Fibroblast of upper back skin (primary cell): Measurements from ENCODE around the gene PRR20G.
"Not testable (repeated sequence)": the region's sequence is repeated elsewhere in the genome, so short reads cannot be mapped to it uniquely, and the experiment has no call there.

Experiments
- DNase-seq: peaks from one replicate; pipeline ENCODE4 v3.0.0-alpha.2; 2013

PRR20G gene

DNA sequence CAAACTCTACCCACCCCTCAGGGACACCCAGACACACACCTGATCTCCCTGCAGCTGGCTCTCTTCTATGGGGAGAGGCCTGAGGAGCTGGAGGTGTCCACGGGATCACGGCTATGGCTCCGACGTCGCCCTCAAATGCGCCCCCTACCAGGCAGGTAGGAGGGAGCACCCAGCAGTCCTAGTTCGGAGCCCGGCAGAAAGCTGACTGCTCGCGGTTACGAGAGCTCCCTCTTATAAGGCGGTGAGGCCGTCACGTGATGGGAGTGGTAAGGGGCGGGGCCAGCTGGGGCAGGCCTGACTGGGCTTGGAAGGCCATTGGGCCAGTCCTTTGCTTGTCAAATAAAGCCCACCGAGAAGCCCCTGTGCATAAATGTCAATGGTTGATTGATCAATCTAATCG is at the start of gene PRR20G:
Gene PRR20G (minus strand): TSS at position 207 of the 400 bp plus-strand sequence. CDS start 681 bp downstream, outside the sequence.
- no peak for DNase-seq

DNA sequence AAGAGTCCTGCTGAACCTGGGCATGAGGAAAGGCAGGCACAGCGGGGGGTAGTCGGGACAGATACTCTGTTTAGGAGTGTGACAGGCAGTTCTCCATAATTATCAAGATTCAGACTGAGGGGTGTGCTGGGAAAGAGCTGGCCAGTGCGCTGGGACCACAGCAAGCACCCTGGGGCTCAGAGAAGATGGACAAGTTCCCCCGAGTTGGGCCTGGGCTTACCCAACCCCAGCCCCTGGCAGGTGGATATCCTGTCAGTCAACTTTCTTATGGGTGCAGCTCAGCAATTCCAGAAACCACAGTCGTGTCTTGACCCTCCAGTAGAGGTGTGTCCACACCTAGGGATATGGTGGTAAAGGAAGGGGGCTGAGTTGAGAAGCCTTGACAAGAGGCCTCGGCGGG is 49.2 kb upstream of the PRR20G start:
- DNase-seq = no peak

DNA sequence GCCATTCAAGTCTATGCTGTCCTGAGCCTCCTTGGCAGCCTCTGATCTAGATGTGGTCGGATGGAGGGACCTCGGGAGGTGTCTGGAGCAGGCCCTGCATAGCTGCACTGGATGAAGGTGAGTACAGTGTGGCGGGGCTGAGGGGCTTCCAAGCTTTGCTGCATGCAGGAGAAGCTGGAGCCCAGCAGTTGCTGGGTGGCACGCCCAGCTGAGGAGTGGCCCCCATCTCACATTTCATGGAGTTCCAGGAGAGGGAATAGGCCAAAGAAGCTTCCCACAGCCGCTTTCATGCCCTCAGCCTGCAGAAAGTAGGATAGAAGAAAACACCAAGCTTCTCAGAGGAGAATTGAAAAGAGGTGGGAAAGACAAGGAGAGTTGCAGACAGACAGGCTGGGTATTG is 48.3 kb upstream of the PRR20G start:
- DNase-seq = no peak

DNA sequence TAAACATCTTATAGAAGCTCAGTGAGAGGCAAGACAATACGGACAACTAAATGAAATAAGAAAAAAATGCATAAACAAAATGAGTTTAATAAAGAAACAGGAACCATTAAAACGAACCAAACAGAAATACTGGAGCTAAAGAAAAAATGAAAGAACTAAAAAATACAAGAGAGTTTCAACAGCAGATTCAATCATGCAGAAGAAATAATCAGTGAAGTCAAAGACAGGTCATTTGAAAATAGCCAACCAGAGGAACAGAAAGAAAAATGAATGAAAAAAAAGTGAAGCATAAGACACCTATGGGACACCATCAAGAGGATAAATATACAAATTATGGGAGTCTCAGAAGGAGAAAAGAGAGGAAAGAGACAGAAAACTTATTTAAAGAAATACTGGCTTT is 42.5 kb upstream of the PRR20G start:
- no peak for DNase-seq

DNA sequence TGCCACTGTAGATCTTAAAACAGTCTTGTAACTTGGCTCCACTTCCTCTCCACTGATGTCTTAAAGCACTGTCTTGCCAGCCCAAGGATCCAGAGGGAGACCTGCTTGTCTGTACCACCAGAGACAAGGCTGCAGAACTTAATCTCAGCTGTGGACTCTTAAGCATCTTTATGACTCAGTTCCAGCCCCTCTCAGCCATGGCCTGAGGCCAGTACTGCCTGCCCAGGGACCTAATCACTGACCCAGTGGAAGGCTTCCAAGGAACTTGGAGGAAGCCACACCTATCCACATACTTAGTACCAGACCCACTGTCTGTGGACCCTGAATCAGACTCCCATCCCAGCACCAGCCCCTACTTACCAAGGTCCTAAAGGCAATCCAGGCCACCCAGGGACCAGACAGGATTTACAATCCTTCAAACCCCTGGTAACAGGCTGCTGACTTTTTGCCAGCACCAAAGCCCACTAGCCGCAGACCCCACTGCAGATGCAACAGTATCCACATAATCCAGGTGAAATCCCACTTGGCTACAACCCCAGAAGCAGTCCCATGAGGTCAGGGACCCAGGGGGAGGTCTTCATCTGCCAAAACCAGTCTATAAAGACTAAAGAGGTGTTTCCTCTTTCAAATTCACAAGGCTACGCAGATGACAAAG is 41.9 kb upstream of the PRR20G start:
- no peak for DNase-seq

DNA sequence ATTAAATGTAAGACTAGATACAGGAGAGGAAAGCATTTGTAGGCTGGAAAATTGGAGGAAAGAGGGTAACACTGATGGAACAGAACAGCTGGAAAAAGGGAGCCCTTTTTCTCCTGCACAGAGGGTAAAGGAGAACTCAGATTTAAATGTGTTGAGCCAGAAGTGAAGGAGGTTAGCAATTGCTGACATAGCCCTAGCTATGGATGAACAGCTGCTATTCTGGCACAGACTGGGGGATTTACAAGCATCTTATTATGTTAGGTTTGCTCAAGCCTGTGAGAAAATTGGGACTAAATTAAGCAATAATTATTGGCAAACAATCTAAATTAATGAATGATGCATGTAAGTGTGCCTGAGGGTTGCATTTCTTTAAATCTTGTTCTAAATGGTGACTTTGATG is 40.6 kb upstream of the PRR20G start:
- DNase-seq = no peak

DNA sequence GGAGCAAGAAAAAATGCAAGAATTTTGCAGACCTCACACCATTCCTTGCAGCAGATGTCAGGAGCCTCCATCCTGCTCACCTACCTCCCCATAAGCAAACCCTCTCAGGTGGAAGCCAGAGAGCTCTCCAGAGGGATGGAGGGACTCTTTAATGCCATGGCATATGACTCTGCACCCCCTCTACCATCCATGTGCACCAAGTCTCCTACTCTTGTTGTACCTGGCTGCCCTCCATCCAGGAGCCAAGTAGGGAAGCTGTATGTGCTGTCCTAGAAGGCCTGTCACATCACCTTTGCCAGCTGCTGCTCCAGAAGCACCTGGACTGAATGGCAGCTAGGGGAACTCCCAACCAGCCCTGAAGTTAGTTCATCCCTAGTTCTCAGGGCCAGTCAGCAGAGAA is 38.5 kb upstream of the PRR20G start:
- no peak for DNase-seq

DNA sequence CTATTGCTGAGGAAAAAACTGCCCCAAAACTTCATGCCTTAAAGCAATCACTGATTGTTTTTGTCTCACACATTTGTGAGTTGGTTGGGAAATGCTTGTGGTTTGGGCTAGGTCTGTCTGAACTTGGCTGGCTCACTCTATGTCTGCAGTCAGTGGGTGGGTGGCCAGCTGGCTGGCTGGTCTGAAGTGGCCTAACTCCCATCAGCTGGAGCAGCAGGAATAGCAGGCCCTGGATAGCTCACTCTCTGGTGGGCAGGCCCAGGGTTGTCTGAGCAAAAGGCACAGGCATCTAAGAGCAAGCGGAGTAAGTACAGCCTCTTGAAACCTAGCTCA is 37.7 kb upstream of the PRR20G start:
- peak; percentile 1 for DNase-seq

DNA sequence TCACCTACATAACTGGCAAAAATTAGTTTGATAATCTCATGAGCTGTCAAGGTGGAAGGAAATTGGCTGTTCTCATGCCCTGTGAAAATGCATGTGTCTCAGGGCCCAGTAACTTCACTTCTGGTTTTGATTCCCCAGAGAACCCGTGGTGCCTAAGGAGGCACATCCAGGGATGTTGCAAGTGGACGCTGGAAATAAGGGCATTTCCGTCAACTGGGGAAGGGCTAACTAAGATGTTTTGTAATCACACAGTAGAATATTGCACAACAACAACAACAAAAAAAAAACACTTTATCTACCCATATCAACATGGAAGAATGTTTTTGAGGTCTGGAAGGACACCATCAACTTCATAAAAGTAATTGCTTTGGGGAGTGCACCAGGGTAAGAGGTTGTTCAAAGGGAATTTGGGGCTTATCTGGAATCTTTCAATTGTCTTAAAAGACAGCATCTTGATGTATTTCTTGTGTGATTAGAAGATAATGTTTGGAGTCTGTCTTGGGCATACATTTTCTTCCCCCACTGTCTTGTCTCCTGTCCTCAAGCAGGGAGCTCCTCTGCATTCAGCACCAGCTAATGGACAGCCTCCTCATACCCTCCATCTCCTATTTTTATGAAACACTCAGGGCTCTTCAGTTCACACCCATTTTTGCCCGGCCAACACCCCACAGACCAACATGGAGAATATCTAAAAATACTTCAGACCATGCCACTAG is 37.2 kb upstream of the PRR20G start:
- DNase-seq = no peak

DNA sequence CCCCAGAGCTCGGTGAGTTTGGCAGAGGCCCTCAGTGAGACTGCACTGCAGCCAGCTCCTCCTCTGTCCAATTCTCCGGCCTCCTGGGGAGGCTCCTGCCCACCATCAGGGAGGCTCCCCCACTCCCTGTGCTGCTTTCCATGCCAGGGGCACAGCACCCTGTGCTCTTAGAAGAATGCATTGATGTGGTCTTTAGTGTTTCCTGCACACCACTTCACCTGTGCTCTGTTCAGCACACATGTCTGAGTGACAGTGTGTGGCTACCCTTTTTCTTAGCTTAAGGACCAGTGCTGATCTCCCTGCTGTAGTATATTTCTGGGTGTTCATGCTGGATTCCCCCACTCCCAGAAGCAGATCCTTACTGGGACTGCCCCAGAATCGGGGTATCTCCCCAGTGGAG is 36.2 kb upstream of the PRR20G start:
- DNase-seq = no peak

DNA sequence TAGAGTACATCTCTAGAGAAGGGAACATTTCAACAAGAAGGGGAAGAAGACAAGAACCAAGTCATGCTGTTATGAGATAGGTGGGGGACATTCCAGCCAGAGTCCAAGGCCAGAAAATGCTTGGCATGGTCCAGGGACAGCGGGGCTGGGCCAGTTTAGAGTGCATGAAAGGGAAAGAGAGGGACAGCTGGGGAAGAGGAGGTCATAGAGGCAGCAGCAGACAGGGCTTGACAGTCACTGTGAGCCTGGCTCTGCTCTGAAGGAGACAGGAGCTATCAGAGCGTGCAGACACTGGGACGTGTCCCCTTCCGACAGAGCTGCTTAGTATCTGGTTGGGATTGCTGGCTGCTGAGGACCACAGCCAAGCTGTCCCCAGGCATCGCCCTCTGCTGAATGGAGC is 35.7 kb upstream of the PRR20G start:
- no peak for DNase-seq

DNA sequence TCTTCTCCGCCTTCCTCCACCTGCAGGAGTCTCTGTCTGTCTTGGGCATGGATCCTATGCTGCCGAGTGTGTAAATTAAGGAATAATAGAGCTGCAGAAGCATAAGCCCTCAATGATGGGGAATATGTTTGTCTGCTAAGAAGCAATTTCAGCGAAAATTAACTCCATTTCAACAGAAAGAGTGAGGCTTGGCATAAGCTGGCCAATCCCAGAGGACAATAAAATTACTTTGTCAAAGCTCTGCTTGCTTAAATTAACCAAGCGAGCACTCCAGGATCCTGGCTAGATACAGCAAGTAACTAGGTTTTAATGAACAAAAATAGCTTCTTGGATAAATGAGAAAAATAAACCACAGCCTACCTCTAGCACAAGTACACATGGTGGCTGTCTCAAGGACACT is 33.5 kb upstream of the PRR20G start:
- DNase-seq = no peak

DNA sequence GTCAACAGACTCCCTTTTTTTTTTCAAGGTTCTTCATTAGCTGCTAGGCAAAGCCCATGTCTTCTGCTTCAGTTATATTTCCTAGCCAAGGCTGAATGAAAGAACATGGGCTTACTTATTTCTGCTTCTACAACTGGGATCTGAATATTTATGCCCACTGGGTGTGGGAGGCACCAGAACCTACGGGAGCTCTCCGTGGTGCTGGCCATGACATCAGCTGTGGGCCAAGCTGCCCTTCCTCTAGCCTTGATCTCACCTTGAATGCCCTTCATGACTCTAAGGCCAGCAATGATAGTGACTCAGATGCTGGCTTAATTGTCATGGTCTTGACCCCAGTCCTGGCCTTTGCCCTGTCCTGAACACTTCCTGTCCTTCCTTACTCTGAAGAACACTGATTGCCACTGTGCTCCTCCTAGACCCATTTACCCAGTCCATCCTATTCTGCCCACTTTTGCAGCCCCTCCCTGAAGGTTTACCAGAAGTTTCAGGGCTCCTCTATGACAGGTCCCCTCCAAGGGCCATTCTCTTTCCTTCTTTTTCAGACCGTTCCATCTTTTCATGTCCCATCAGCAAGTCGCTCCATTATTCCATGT is 32.8 kb upstream of the PRR20G start:
- no peak for DNase-seq

DNA sequence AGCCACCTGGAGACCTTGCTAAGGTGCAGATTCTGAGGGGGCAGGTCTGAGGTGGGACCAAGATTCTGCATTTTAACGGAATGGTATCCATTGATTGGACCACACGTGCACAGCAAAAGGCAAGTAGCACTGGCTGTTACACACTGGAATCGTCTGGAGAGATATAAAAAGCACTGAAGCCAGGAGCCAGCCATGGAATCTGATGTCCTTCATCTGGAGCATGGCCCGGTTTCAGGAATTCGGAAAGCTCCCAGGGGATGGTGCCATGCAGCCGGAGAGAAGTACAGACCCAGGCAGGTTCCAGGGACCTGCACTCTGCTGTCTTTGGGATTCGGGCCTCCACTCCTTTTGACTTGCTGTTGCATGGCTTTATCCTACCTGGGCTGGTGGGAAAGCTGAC is 28.8 kb upstream of the PRR20G start:
- DNase-seq = no peak

DNA sequence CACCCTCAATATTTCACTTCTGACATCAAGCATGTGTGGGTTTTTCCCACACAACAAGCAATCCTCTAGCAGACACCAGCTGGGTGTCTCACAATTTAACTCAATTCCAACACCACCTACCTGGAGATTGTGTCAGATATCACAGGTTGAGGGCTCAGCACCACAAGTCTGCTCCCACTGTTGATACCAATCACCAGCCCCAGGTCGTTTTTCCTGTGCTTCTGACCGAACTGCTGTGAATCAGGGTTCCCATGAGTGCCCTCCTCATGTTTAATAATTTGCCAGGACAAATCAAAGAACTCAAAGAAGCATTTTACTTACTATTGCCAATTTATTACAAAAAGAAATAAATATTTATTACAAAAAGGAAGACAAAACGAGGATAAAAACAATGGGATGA is 25.0 kb upstream of the PRR20G start:
- no peak for DNase-seq

DNA sequence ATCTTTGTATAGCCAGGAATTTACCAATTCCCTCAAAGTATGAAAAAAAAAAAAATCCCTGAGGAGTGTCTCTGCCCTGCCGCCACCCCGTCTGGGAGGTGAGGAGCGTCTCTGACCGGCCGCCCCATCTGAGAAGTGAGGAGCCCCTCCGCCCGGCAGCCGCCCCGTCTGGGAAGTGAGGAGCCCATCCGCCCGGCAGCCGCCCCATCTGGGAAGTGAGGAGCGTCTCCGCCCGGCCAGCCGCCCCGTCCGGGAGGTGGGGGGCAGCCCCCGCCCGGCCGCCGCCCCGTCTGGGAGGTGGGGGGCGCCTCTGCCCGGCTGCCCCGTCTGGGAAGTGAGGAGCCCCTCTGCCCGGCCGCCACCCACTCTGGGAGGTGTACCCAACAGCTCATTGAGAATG is 21.0 kb upstream of the PRR20G start:
- not testable (repeated sequence) for DNase-seq

DNA sequence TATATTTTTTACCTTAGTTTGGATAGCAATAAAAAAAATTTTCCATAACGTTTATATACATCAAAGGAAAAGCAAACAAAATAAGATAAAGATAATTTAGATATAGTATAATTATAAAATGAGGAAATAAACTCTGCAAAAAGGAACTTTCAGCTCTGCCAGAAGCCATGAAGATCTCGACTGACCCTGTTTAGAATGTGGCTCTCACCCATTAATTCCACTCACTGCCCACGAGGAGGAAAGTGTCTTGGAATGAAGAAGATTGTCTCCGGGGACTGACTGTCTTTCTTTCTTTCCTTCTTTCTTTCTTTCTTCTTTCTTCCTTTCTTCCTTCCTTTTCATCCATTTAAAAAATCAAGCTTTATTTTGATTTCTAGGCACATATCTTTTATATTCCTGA is 20.1 kb upstream of the PRR20G start:
- no peak for DNase-seq

DNA sequence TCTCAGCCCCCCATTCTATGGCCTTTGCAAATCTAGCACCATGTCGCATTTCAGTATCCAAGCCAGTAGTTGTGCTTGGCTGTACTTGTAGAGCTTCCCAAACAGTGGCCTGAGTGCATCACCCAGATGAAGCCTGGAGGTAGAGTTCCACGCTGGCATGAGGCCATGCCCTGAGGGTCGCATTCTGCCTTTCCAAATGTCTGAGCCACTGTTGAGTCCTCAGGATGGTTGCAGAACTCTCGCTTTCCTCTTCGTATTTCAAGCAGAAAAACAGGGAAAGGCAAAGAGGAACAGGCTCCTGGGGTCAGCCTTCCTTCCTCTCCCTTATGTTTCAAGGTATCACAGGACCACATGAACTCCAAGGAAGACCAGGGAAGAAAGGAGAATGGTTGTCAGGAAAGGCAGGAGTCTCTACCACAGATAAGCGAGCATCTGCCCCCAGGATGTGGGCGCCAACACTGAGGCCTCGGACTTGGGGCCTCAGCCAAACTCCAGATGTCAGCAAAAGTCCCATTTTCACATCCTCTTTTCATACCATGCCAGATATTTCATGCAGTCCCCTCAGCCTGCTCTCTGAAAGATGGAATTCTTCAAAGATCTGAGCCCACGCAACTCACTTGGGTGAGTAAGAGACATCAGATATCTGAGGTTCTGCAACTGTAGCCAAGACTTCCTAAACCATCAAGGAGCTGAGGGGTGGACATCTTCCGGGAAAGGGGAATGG is 19.4 kb upstream of the PRR20G start:
- no peak for DNase-seq

DNA sequence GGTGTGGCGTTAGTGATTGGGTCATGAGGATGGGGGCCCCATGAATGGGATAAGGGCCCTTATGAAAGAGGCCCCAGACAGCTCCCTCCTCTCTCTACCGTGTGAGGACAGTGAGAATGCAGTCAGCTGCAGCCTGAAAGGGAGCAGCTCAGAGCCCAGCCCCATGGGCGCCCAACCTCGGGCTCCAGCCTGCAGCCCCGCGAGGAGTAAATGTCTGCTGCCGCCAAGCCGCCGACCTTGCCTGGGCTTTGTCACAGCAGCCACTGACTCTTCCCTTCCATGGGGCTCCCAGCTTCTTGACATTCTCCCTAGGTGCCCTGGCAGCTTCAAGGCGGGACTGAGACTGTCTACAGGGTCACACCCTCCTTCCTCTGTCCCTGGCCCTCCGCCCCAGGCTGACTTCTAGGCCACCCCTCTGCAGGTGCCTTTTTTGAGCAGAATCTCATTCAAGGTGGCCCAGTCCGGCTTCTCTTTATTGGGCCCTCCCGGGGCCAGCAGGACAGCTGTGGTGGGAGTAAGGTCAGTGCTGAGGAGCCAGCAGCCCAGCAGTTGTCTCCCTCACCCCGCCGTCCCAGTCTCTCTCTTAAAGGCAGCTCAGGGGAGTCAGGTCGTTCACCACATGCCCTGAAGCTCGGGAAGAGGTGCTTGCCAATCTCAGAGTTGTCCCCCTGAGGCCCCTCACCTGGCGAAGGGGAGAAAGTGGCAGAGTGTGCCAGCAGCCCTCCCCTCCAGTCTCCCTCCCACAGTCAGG is 18.7 kb upstream of the PRR20G start:
- no peak for DNase-seq

DNA sequence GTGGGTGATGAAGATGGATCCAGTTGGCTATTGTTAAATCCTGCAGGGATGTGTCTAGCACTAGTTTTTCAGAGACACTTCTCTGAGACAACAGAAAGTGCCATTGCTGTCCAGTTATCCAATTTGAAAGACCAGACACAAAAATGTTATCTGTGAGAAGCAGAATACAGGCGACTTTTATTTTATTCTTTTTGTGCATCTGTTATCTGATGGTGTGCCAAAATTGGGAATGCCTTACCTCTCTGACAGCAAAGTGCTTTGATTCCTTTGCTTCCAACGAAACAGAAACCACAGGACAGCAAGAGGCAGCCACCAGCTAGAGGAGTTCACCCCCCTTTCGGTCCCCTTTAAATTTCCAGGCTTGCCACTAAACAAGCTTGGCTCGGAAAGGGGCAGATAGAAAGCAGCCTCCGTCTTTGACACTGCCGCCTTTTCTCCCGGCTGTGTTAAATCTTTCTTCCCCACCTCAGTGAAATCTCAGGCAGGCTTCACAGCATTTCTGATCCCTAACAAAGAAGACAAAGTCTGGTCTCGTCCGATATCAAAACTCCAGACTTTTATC is 17.7 kb upstream of the PRR20G start:
- DNase-seq = no peak

DNA sequence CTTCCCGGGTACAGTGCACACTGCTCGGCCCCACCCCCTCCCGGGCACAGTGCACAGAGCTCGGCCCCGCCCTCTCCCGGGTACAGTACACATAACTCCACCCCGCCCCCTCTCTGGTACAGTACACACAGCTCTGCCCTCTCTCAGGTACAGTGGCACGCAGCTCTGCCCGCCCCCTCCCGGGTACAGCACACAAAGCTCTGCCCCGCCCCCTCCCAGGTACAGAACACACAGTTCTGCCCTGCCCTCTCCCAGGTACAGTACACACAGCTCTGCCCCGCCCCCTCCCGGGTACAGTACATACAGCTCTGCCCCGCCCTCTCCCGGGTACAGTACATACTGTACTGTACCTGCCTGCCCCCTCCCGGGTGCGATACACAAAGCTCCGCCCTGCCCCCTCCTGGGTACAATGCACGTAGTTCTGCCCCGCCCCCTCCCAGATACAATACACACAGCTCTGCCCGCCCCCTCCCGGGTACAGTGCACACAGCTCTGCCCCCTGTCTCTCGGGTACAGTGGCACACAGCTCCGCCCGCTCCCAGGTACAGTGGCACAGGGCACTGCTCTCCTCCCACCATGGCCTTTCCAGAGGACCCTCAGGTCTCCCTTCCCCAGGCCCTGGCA is 16.4 kb upstream of the PRR20G start:
- no peak for DNase-seq

DNA sequence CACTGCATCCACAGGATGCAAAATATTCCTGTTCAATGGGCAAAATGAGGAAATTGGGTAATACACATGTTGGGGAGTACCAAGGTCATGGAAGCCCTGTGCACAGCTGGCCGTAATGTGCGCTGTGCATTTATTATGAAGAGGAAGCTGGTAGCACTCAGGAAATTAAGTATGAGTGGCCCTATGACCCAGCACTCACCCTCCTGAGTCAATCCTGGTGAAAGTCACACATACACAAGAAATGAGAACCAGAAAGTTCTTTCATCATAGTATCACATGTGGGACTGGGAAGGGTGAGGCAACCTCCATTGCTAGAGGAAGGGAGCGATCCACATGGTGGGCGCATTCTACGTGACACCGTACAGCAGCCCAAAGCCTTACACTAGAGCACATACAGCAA is 11.4 kb upstream of the PRR20G start:
- DNase-seq = no peak
